Neural crest cell (in vitro differentiated cells): ENCODE results near the gene TSPEAR. TPM values are rescaled to one million over a fixed set of nuclear protein-coding genes. Genes with fewer than 3 reads are reported as not detected.

Source experiments
- DNase-seq: peaks from one replicate; pipeline ENCODE4 v3.0.0; 2021; ENCODE audit warnings: low read depth, mixed read lengths, low spot score
- H3K27ac Mint-ChIP-seq: one replicate; pipeline ENCODE4 v1.8.0; 2021; ENCODE audit warnings: mild to moderate bottlenecking, mixed read lengths; ENCODE audit not compliant: unreplicated experiment
- H3K27me3 Mint-ChIP-seq: 2 replicates; pipeline ENCODE4 v1.8.0; 2021; ENCODE audit warnings: low read depth, mild to moderate bottlenecking, mixed read lengths
- H3K36me3 Mint-ChIP-seq: 2 replicates; pipeline ENCODE4 v1.8.0; 2021; ENCODE audit warnings: low read depth, mild to moderate bottlenecking, mixed read lengths
- H3K4me1 Mint-ChIP-seq: 2 replicates; pipeline ENCODE4 v1.8.0; 2021; ENCODE audit warnings: mixed read lengths
- H3K4me3 Mint-ChIP-seq: one replicate; pipeline ENCODE4 v1.8.0; 2021; ENCODE audit warnings: mild to moderate bottlenecking, mixed read lengths
- H3K9me3 Mint-ChIP-seq: 2 replicates; pipeline ENCODE4 v1.8.0; 2021; ENCODE audit warnings: mixed read lengths
- total RNA-seq: library from RNA; stranded (reverse); gene quantifications from 2 replicates; pipeline ENCODE4 v1.2.1, GENCODE V29; 2021
- TF ChIP-seq, protein P1 (sequence below): fragments of 200-600 bp; sonication (generic); conservative IDR thresholded peaks from 2 replicates; pipeline ENCODE4 v1.5.0; 2021; ENCODE audit warnings: antibody characterized with exemption, mild to moderate bottlenecking

The TSPEAR gene
- total RNA-seq, 1 donor from 2014 or later: not detected

GRCh38 chr21:44568261-44568660 is 143.1 kb downstream of the TSPEAR start:
- H3K27ac Mint-ChIP-seq: no peak overlapping the region
- H3K27me3 Mint-ChIP-seq: peaks cover 7% of the 10 kb centered on the region
- H3K4me3 Mint-ChIP-seq: no peak overlapping the region
- DNase-seq: no peak
- H3K36me3 Mint-ChIP-seq: peaks cover 3% of the 10 kb centered on the region
- peaks cover 7% of the 10 kb centered on the region for H3K9me3 Mint-ChIP-seq
- TF ChIP-seq, protein P1, sequence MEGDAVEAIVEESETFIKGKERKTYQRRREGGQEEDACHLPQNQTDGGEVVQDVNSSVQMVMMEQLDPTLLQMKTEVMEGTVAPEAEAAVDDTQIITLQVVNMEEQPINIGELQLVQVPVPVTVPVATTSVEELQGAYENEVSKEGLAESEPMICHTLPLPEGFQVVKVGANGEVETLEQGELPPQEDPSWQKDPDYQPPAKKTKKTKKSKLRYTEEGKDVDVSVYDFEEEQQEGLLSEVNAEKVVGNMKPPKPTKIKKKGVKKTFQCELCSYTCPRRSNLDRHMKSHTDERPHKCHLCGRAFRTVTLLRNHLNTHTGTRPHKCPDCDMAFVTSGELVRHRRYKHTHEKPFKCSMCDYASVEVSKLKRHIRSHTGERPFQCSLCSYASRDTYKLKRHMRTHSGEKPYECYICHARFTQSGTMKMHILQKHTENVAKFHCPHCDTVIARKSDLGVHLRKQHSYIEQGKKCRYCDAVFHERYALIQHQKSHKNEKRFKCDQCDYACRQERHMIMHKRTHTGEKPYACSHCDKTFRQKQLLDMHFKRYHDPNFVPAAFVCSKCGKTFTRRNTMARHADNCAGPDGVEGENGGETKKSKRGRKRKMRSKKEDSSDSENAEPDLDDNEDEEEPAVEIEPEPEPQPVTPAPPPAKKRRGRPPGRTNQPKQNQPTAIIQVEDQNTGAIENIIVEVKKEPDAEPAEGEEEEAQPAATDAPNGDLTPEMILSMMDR: no peak
- no peaks in the 10 kb centered on the region for H3K4me1 Mint-ChIP-seq

DNA sequence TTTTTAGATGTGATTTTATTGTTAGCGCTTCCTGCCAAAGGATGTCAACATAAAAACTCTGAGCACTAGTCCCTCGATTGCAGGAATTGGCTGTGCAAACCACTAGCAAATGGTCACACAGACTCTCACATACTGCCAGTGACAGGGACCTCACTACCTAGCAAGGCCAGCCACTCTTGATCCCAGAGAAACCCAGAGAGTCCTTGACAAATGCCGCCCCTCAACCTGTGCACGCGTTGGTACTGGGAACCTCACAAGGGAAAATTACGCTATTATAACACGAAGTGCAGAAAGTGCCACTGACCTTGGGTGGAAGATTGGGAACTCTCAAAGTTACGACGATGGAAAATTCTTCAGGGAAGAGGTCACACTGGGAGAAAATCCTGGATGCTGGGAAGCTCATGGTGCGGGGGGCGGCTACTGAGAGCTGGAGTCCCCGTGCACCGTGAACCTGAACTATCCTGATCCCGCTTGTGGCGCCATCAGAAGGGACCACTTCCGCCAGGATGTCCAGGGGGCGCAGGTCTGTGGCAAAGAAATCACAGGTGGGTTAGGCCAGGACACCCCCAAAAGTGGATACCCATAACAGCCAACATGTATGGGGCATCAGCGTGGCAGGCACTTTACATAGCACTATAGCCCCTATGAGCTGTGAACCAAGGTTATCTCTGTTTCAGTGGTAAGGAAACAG is 143.7 kb downstream of the TSPEAR start:
- H3K27me3 Mint-ChIP-seq: peaks cover 8% of the 10 kb centered on the region
- no peak overlapping the region for H3K4me3 Mint-ChIP-seq
- TF ChIP-seq, protein P1: no peak
- H3K36me3 Mint-ChIP-seq: peaks cover 3% of the 10 kb centered on the region
- no peak for DNase-seq
- no peak overlapping the region for H3K27ac Mint-ChIP-seq
- H3K9me3 Mint-ChIP-seq: peaks cover 7% of the 10 kb centered on the region
- no peaks in the 10 kb centered on the region for H3K4me1 Mint-ChIP-seq

DNA sequence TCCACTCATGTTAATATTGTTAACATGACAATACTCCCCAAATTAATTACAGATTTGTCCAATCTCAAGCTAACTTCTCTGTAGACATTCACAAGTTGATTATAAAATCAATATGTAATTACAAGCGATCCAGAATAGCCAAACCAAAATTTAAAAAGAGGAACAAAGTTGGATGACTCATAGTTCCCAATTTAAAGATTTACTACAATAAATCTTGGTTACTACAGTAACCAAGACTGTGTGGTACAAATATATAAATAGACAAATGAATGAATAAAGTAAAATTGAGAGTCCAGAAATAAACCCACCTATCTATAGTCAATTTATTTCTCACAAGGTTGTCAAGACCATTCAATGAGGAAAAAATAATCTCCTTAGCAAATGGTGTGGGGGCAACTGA is 145.0 kb downstream of the TSPEAR start:
- peaks cover 3% of the 10 kb centered on the region for H3K36me3 Mint-ChIP-seq

GRCh38 chr21:44564886-44565598 is 146.3 kb downstream of the TSPEAR start:
- H3K9me3 Mint-ChIP-seq: peaks cover 4% of the 10 kb centered on the region

More for the DNA sequence above, 145.0 kb downstream of the TSPEAR start:
- TF ChIP-seq, protein P1: no peak
- Mint-ChIP-seq H3K9me3 (peaks cover 5% of the 10 kb centered on the region), H3K4me3 (no peak overlapping the region), H3K4me1 (no peaks in the 10 kb centered on the region), H3K27ac (no peak overlapping the region), H3K27me3 (peaks cover 8% of the 10 kb centered on the region)
- DNase-seq: no peak

GRCh38 chr21:44564099-44564498 is 147.3 kb downstream of the TSPEAR start:
- DNase-seq: no peak
- TF ChIP-seq, protein P1: no peak
- Mint-ChIP-seq H3K36me3 (no peaks in the 10 kb centered on the region), H3K4me1 (no peaks in the 10 kb centered on the region), H3K27ac (no peak overlapping the region), H3K9me3 (peaks cover 4% of the 10 kb centered on the region), H3K4me3 (no peak overlapping the region), H3K27me3 (peaks cover 14% of the 10 kb centered on the region)

More at GRCh38 chr21:44564886-44565598, 146.3 kb downstream of the TSPEAR start:
- no peak overlapping the region for H3K4me3 Mint-ChIP-seq
- no peak for DNase-seq
- no peaks in the 10 kb centered on the region for H3K4me1 Mint-ChIP-seq
- no peaks in the 10 kb centered on the region for H3K36me3 Mint-ChIP-seq
- H3K27ac Mint-ChIP-seq: no peak overlapping the region
- peaks cover 14% of the 10 kb centered on the region for H3K27me3 Mint-ChIP-seq
- TF ChIP-seq, protein P1: no peak
